ENCODE data around the gene CD14.
"Not testable (repeated sequence)": the region's sequence is repeated elsewhere in the genome, so short reads cannot be mapped to it uniquely, and the experiment has no call there.

CD14 gene

GRCh38 chr5:140642718-140643117, 9.7 kb upstream of the CD14 start:
- no peak for TF ChIP-seq GATA1 (IDR thresholded peaks at IDR 0.05; ENCODE audit: low read depth, low read length)
- TF ChIP-seq POLR2A (IDR thresholded peaks at IDR 0.05; ENCODE audit: low read length) = no peak
- DNase-seq = no peak

- no peak for DNase-seq
- TF ChIP-seq GATA1 (IDR thresholded peaks at IDR 0.05; ENCODE audit: low read depth, low read length) = no peak
These were observed 8.7 kb upstream of the CD14 start for GRCh38 chr5:140641716-140642115.

- peak; percentile 98 to 99 for DNase-seq
- TF ChIP-seq POLR2A (IDR thresholded peaks at IDR 0.05; ENCODE audit: low read length) (peak; percentile 67), GATA1 (IDR thresholded peaks at IDR 0.05; ENCODE audit: low read depth, low read length) (no peak)
These were observed 6.4 kb upstream of the CD14 start, which contains the start of gene TMCO6 for GRCh38 chr5:140639148-140639981. TMCO6 (plus strand) TSS chr5:140639451; CDS start chr5:140639528, 77 bp downstream.

- not testable (repeated sequence) for DNase-seq
These were observed 5.8 kb upstream of the CD14 start for GRCh38 chr5:140638898-140639147.

GRCh38 chr5:140637371-140638100, 4.6 kb upstream of the CD14 start:
- DNase-seq = no peak
- TF ChIP-seq GATA1 (IDR thresholded peaks at IDR 0.05; ENCODE audit: low read depth, low read length) (no peak), POLR2A (IDR thresholded peaks at IDR 0.05; ENCODE audit: low read length) (no peak)

- no peak for DNase-seq
- TF ChIP-seq POLR2A (IDR thresholded peaks at IDR 0.05; ENCODE audit: low read length) = no peak
- TF ChIP-seq GATA1 (IDR thresholded peaks at IDR 0.05; ENCODE audit: low read depth, low read length) = no peak
These were observed 2.6 kb upstream of the CD14 start for GRCh38 chr5:140635291-140636257.

GRCh38 chr5:140634103-140634502, 1.1 kb upstream of the CD14 start:
- no peak for DNase-seq
- TF ChIP-seq GATA1 (IDR thresholded peaks at IDR 0.05; ENCODE audit: low read depth, low read length) = no peak
- no peak for TF ChIP-seq POLR2A (IDR thresholded peaks at IDR 0.05; ENCODE audit: low read length)

GRCh38 chr5:140633501-140633900, 526 bp upstream of the CD14 start:
- DNase-seq = no peak
- TF ChIP-seq GATA1 (IDR thresholded peaks at IDR 0.05; ENCODE audit: low read depth, low read length) = no peak
- TF ChIP-seq POLR2A (IDR thresholded peaks at IDR 0.05; ENCODE audit: low read length) = no peak

- peak; percentile 67 to 76 for DNase-seq
- no peak for TF ChIP-seq GATA1 (IDR thresholded peaks at IDR 0.05; ENCODE audit: low read depth, low read length)
- no peak for TF ChIP-seq POLR2A (IDR thresholded peaks at IDR 0.05; ENCODE audit: low read length)
These were observed 482 bp downstream of the CD14 start for GRCh38 chr5:140632366-140633020.

- no peak for TF ChIP-seq POLR2A (IDR thresholded peaks at IDR 0.05; ENCODE audit: low read length)
- no peak for TF ChIP-seq GATA1 (IDR thresholded peaks at IDR 0.05; ENCODE audit: low read depth, low read length)
- no peak for DNase-seq
These were observed 1.1 kb downstream of the CD14 start for GRCh38 chr5:140631831-140632365.

- no peak for DNase-seq
- TF ChIP-seq POLR2A (IDR thresholded peaks at IDR 0.05; ENCODE audit: low read length) (no peak), GATA1 (IDR thresholded peaks at IDR 0.05; ENCODE audit: low read depth, low read length) (no peak)
These were observed 1.9 kb downstream of the CD14 start for GRCh38 chr5:140631036-140631417.

GRCh38 chr5:140630292-140631035, 2.5 kb downstream of the CD14 start:
- no peak for DNase-seq
- no peak for TF ChIP-seq GATA1 (IDR thresholded peaks at IDR 0.05; ENCODE audit: low read depth, low read length)
- TF ChIP-seq POLR2A (IDR thresholded peaks at IDR 0.05; ENCODE audit: low read length) = no peak

- TF ChIP-seq GATA1 (IDR thresholded peaks at IDR 0.05; ENCODE audit: low read depth, low read length) = no peak
- no peak for TF ChIP-seq POLR2A (IDR thresholded peaks at IDR 0.05; ENCODE audit: low read length)
- DNase-seq = no peak
These were observed 4.3 kb downstream of the CD14 start for GRCh38 chr5:140628711-140629110.

Data from erythroblast (primary cell).